HG03175 (cell line): ENCODE results near the gene UVRAG.

ENCODE experiments used
- ATAC-seq: cut with Tn5 transposase; IDR thresholded peaks from one replicate; pipeline ENCODE4 v1.9.1; 2021; ENCODE audit warnings: mild to moderate bottlenecking, moderate library complexity; ENCODE audit not compliant: unreplicated experiment

The UVRAG gene

DNA sequence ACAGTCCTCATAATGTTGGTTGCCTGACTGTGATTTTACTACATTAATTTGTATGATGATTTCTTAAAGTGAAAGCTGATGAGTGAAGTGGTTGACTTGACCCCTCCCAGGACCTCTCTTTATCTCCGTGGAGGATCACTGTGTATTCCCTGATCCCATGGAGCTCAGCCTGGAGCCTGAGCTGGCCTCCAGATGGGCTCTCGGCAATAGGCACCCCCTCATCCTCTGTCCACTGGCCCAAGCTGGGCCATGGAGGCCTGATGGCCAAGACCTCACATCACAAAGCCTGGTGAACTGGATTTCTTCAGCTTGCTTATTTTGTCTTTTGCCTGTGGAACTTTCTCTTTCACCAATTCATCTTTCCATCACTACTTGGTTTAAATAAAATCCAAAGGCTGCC lies 316.1 kb downstream of the UVRAG start:
- no peak for ATAC-seq

DNA sequence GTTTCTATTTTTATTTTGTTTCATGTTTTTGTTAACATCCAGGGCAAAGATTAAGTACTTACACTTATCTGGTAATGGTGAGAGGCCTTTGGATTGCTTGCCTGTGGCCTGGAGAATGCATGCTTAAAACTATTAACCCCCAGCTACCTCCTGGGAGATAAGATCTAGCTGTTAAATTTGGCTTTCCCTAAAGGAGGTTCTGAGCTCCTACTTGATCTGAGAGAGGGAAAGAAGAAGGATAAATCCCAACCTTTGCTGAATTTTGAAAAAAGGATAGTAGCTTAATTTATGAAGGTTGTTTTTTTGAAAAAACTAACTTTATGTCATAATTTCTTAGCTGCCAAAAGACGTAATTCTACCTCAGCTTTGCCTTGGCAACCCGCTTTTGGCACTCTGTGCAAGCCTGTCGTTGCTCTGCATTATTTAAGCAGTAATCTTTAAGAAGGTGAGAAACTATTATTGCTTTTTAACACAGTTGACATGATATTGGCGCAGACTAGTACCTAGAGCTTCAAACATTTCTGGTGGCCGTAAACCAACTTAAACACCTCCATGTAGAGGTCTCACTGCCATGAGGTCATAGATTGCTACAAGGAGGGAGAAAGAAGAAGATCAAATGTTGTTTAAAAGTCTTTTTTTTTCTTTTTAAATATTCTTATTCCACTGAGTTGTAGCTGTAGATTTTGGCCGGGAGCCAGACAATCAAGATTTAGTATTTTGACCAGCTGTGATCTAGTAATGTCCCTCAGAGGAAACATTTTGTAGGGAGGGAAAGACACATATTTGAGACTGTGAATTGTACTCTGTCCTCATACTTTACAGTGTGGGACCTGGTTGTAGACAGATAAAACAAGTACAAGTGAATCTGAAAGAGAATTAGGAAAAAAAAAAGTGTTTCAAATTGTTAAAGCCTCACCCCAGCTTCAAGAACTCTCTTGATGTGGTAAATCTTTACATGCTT lies 316.9 kb downstream of the UVRAG start:
- ATAC-seq, result no peak

DNA sequence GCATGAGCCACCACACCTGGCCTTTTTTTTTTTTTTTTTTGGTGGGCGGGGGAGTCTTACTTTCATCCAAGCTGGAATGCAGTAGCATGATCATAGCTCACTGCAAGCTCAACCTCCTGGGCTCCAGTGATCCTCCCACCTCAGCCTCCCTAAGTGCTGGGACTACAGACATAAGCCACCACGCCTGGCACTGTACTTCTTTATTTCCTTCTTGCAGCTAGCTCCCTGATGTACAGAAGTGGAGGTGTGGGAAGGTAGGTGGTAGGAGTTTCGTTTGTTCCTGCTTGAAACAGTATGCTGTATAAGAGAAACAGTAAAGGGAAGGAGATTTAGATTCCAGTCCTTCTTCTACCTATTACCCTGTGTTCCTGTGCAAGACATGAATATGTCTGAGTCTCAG lies 319.2 kb downstream of the UVRAG start:
- no peak for ATAC-seq

DNA sequence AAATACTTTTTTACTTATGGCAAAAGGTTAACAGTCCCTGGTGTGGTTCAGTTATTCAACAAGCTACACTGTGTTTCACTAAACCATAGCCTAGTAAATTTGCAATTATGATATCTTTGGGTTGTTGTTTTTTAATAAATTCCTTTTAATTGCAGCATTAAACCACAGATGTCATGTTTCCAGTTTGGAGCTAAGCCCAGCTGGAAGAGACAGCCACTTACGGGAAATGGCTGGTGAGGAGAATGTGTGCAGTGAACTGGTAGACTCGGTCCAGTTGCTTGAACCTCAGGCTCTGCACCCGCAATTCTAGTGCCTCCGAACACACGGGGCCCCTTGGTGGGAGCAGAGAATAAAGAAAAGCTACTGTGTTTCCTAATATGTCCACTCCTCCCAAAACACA lies 320.5 kb downstream of the UVRAG start:
- ATAC-seq, result no peak

DNA sequence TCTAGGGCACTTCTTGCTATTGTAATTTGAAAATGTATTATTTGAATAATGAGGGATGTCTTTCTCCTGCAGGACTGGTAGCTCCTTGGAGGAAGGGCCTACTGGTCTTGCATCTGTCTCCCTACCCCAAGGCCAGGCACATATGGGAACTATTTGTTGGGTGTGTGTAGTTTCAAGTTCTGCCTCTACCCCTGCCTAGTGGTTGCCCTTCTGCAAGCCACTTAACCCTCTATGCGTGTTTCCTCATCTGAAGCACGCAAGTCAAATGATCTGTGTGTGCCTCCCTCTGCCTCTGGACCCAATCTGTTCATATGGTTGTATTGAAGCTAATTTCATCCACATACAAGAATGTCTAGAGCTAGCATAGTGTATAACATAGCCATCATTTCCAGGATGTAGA lies 324.3 kb downstream of the UVRAG start:
- ATAC-seq, result no peak

DNA sequence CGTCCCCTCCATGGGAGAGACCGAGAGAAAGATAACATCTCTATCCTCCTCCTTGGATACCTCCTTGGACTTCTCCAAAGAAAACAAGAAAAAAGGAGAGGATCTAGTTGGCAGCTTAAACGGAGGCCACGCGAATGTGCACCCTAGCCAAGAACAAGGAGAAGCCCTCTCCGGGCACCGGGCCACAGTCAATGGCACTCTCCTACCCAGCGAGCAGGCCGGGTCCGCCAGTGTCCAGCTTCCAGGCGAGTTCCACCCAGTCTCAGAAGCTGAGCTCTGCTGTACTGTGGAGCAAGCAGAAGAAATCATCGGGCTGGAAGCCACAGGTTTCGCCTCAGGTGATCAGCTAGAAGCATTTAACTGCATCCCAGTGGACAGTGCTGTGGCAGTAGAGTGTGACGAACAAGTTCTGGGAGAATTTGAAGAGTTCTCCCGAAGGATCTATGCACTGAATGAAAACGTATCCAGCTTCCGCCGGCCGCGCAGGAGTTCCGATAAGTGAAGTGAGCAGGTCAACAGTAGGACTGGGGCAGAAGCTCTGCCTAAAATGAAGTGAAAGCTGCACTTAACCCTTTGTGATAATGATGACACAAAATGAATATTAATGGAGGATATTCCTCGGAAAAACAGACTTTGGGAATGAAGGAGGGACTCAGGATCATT lies 326.0 kb downstream of the UVRAG start:
- no peak for ATAC-seq

DNA sequence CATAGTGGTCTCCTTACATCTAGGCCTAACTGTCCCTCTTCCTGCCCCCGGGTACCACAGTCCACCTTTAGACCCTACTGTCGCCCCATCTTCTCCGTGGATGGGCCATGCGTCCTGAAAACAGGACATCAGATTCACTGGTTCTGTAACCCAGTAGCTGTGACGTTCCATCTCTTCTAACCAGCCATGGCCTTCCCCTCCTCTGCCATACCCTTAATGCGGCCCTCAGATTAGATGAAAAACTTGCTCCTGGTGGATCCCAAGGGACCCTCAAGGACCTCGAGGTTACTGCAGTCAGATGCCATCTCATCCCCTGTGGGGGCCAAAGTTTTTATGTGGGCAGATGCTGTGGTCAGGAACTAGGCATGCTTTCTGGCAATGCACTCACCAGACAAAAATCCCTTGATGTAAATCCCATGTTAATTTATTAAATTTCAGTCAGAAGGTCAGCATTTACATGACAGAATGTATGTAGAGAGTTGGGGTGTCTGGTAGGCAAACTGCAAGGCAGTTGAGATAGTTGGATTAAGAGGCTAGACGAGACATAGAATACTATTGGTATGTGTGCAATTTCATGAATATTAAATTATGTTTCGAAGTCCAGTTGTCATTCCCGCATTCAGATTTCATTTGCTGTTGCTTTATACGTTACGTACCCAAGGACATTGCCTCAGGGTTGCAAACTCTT lies 327.0 kb downstream of the UVRAG start:
- no peak for ATAC-seq

DNA sequence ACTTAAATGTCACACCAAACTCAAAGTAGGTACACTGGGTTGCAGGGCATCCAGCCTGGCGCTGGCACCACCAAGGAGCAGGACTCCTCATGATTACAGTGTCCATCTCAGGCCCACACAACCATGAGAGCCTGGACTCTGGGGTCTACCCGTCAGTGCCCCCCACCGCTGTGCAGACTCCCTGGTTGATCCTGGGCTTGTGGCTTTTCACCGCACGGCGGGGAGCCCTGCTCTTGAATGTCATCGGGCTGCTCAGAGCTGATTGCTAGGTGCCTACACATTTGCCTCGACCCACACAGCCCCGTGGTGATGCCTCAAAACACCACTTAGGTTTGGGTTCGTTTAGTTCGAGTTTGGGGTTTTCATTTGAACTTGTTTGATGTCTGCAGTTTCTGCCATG lies 328.3 kb downstream of the UVRAG start:
- ATAC-seq, result no peak

DNA sequence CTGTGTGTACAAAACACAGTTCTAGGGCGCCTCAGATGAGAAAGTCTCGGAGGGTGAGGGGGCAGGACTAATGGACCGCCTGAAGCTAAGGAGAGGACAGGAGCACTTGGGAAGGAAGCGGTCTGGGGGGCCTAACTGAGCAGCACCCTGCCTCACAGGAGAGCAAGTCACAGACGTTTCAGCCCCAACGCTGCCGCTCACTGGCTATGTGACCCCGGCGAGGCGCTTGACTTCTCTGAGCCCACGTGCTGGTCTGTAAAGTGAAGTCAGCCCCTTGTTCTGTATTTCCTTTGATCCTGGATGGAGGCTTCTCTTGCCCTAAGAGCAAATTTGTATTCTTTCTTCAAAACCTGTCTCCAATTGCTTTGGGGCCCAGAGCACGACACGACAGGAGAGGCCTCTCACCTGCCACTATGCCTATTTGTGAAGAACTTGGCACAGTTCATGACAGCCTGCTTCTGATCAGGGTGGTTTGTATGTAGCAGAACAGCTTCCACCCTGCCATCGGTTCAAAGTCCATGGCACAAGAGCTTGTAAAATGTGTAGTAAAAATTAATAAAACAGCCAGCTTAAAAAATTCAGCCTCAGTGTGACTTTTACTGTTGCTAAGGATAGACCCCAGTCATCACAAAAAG lies 332.2 kb downstream of the UVRAG start:
- no peak for ATAC-seq

DNA sequence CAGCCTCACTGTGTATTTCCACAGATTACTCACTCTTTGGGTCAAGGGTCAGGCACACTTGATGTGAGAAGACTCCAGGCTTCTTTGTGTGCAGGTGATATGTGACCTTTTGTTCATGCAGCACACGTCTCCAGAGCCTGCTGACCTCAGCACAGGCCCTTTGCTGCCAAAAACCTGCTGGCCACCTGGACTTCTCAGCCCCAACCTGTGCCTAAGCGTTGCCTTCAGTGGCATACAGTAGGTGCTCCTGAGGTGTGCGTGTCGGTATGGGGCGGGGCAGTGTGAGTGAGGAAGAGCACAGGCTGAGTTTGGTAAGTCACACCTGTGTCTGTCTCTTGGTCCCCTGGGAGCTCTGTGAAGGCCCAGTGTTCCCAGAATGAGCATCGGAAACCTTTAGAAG lies 333.2 kb downstream of the UVRAG start:
- ATAC-seq, result no peak

DNA sequence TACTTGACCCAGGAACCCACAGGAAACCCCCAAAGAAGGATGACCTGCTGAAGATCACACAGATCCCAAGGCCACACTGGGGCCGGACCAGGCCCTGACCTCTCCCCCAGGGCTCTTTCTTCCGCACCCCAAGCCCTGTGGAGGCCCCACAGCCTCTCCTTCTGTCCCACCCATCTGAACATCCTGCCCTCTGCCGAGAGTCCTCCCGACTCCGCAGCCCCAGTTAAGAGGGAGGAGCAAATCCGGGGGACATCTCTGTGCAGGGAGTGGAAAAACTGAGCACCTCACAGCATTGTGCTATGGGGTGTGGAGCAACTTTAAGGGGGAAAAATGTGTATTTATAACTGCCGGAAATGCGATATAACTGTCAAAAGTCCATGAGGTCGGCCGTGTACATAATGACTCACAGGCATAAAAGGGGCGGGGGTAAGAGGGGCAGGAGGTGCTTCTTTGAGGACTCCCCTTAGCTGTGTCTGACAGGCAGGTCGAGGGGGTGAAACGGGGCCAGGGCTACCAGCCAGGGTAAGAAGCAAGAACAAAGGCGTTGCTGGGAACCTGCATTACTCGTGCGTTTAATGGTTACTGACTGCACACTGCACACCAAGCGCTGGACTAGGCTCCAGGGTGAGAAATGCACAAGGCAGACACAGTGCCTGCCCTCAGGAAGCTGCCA lies 334.1 kb downstream of the UVRAG start:
- ATAC-seq, result no peak

DNA sequence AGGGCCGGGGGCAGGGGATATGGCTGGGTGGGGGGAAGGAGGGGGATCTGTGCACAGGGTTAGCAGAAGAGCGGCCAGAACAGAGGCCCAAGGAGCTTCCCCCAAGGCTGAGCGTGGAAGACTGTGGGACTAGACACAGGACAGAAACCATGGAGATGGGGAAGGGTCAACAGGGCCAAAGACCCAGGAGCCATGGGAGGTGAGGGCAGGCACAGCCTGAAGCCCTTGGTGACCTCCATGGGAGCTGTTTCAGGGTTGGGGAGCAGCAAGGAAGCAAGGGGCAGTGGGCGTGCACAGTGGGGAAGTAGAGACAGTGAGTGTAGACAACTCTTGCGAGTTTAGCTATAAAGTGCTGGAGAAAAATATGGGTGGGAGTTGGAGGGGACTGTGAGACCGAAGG lies 334.7 kb downstream of the UVRAG start:
- no peak for ATAC-seq

DNA sequence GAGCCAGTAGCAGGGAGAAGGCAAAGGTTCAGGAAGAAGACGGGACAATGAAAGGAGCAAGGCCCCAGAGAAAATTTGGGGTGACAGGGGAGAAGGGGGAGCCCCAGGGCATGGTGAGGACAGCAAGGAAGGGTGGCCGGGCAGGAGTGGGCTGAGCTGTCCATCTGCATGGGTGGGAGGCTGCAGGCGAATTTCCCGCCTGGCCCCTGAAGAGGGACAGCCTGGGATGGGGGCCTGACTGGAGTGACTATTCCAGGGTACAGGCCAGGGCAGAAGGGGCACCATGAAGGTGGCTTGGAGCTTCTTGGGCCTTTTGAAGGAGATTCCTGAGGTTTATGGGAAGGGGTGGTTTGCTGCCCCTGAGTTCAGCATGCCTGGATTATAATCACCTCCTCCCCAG lies 335.1 kb downstream of the UVRAG start:
- ATAC-seq, result no peak

DNA sequence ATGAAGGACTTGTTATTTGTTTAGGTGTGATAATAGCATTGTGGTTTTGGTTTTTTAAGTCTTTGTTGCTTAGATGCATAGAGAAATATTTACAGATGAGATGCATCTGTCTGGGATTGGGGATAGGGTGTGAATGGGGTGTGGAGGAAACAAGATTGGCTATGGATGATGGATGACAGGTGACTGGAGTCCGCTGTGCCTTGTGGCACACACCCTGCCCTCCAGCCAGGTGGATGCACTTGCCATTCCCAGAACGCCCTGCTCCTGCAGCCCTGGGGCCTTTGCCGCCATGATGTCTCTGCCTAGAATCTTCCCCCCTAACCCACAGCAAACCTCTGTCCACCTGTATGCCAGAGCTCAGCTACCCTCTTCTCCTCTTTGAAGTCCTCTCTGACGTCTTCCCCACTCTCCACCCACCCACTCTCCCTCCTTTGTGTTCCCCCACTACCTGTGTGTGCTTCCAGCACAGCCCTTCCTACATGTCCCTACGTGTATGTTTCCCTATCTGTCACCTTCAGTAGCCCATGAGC lies 336.6 kb downstream of the UVRAG start:
- no peak for ATAC-seq

DNA sequence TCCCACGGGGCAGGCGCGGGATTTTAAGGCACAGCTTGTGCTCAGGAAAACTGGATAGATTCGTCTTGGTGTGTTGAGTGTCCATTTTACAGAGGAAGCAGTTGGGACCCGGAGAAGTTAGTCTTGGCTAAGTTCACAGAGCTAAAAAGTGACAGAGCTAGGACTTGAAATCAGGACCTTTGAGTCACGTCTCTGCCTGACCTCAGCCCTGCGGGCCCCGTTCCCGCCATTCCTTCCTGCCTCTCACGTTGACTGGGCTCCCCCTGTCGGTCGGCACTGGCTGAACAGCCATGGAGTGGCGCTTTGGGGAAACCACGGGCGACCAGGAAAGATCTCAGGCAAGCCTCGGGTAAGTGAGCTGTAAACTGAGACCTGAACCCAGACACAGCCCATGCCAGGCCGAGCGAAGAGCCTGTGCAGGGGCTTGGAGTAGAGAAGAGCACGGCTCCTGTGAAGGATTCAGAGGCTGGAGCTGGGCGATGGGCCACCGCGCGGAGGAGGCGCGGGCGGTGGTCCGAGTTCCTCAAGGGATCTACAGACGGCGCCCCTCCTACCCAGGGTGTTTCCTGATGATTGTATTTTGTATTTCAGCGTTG lies 337.2 kb downstream of the UVRAG start:
- peak; percentile 61 for ATAC-seq

DNA sequence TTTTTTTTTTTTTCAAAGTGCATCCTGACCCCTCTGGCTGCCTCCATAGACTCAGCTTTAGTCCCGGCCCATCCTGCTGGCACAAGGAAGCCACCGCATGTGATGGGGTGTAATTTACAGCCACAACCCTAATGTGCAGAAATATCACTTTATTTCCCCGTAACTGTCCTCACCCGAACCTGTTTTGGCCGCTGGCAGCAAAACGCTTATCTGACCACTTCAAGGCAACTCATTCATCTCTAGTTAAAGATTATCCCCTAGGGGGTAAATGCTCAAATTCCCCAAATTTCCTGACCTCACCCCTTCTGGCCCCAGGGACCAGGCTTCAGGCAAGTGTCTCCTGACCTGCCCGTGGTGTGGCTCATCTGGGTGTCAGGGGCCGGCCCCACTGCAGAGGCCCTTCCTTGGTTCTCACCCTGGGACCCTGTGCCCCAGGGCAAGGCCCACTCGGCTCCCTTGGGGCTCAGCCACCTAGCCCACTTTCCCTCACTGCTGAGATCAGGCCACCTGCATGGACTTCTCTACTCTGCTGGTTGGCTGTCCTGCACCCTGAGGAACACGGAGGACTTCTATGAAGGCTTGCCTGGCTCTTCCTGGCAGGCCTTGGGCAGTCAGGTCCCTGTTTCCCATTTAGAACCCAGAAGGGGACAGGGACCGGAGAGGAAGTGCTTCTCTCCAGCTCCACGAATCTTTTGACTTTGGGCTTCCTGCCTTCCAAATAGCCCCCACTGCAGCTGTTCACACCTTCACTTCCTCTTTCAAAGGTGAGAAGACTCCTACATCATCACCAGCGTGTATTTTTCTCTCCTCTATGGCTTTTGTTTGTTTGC lies 337.9 kb downstream of the UVRAG start:
- peak; percentile 75 for ATAC-seq

DNA sequence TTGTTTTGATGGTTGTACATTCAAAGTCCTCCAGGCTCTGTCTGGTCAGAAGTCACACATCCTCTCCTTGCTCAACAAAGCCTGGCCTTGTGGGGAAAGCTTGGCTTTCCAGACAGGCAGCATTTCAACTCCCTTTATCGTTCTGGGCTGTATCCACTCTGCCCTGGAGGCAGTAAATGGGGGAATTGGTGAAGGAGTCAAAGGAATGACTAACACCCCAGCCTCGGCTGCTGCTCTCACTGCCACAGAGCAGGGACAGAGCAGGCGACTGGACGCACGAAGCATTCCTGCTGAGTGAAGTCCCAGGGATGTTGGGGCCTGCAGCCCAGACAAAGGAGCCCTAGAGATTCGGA lies 338.5 kb downstream of the UVRAG start:
- no peak for ATAC-seq

DNA sequence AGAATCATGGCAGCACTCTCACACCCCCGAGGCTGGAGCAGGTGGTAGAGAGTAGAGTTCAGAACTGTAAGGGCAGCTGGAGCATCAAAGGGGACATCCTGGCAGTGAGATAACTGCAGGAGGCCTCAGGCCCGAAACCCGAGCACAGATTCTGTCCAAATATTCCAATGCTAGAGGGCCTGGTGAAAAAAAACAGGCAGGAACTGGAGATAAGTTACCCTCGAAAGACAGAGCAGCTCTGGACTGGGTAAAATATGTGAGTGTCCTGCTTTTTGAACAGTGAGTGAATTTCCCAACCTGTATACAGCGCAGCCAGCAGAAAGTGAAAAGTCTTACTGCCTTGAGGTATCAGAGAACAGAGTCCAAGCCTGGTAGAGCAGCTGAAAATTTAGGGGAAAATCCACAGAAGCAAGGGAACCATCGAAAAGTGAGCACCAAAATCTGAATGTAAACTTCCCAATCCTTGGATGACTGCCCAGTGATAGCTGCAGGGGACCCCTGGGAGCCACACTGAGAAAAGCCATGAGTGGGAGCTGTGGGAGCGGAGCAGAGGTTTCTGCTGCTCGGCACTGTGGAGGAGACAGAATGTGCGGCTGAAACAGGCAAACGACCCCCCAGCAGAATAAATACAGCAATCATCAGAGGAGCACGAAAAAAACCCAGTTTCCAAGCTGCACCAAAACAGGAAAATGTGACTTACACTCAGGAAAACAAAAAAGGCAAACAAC lies 340.7 kb downstream of the UVRAG start:
- no peak for ATAC-seq

DNA sequence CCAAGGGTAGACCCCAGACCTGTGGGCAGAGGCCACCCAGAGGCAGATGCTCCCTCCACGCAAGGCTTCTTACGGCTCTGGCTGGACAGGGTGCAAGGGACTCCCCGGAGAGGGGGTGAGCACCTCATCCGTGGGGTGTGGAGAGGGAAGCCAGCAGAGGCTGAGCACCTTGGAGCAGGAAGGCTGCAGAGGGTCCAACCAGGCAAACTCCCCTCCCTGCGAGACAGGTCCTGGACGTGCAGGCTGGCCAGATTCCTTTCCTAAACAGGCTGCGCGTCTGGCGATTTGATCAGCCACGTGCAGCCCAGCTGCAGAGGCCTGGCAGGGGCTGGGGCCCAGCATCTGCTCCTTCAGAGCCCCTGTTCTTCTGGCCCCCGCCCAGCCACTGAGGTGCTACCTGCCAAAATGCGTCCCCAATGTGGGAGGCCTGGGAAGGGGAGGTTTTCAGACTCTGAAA lies 342.0 kb downstream of the UVRAG start:
- ATAC-seq, result no peak
